Measurements from ENCODE around the gene RERE.
"Not testable (repeated sequence)": the region's sequence is repeated elsewhere in the genome, so short reads cannot be mapped to it uniquely, and the experiment has no call there.

The RERE gene

DNA sequence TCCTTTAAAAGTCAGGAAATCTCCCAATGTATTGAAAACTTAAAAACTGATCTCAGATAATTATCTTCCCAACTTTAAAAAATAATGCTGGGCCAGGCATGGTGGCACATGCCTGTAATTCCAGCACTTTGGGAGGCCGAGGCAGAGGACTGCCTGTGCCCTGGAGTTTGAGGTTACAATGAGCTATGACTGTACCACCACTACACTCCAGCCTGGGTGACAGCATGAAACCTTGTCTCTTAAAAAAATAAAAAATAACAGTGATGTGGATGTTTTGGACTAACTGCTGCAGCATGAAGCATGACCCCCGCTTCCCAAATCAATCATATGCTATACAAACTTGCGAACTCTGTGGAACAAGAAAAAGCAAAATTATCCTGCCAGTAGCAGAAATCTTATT is 186.3 kb downstream of the RERE start:
- DNase-seq: no peak

DNA sequence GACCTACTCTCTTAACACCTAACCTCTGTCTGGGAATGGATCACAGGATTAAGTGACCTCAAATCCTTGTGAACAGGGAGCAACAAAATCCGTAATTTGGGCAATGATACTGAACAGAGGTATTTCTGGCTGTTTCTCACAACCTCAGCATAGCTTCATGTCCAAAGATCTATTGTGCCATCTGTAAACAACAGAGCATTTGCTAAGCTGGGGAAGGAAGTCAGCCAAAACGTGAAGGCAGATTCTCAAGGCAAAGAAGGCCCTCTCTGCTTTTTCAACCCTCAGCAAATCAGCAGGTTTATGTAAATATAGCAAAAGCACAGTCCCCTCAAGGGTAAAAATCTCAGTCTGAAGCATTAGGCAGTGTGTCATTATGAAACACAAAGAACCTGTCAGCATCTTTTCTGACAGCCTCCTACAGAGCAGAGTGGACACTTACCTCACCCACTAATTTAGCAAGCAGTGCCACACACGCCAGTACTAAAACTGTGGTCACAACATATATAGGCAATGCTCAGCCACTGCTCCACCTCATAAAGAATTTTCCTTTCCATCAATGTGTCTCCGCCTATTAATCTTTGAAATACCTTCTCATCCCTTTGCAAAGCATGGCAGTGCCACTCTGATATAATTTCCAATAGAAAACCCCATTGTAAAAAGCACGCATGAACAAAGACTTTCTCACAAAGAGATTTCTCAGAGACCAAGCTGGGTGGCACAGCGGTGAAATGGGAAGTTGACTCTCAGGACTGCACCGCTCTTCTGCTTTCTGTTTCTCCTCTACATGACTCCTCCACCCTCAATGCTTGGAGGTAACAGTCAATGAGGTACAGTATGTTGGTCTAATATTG is 188.0 kb downstream of the RERE start:
- DNase-seq: no peak

DNA sequence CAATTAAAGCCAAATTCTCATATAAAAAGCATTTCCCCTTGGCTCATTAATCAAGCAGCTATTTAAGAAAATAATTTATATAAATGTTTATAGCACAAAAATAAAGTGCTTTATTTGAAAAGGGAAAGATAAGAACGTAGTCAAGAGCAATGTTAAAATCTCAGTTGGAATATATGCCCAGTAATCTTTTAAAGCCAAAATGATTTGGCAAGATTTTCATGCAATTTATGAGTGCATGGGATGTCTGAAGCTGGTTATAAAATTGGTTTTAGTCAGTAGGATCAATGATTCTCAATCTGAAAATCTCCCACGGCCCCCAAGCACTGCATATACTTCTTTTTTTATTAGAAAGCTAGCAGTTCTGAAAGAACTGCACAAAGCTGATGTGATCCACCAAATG is 188.8 kb downstream of the RERE start:
- no peak for DNase-seq

DNA sequence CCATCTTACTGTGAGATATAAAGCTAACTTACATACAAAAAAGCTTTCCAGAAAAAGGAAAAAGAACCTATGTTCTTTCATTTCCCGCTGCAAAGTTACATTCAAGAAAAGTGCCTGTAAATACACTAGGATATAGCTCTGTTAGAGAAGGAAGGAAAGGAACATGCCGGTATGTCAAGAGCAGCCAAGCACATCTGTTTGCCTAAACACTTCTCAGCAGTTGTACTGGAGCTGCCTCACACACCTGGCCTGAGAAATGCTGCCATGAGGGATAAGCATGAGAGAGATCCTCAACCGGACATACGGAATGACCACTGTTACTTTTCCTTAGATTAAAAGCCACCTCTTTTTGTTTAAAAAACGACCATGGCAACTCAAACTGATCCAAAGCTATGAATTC is 189.7 kb downstream of the RERE start:
- DNase-seq: no peak

DNA sequence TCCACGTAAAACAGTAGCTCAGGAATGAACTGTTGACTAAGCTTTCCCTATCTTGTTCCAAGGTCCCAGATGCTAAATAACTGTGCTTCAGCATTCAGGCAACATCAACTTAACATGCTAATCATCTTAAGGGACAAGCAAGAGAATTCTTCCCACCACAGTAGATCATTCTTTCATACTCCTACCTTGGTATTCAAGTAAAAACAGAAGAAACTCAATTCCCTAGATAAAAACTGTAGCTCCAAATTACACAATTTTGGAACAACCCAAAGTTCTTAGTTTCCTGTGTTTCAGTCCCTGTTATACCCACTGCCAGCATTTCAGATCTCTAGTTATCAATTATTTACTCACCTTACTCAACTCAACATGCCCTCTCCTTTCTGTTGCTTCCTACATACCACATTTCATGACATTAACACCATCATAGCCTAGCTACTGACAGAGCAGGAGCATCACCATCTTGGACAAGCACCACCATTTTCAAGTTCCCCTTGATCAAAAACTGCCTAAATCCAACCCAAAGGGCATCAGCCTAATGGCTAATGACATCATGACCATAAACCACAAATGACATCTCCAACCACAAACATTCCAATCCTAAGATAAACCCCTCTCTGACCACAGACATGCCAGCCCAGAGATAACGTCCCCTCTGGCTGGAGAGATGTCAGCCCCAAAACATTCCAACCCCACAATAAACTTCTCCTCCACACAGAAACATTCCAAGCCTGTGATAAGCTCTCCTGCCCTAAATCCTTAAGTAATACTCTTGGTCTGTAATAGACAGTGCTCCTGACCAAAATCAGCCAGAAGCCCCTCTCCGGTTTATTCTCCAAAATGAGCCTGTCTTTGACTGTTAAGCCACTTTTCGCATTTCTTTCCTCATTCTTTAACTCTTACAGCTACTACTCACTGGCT is 191.2 kb downstream of the RERE start:
- DNase-seq: no peak

DNA sequence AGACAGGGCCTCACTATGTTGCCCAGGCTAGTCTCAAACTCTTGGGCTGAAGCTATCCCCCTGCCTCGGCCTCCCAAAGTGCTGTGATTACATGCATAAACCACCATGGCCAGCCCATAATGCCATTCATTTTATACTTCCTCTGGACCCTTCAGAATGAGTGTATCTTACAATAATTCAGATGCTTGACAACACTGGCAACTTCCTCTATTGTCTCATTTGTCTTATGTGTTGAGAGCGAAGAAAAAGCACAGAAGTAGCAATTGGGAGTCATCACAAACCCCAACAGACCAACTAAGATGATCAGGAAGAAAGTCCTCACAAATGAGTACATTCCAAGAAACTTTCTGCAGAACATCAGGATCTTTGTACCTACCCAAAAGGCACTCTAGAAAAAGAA is 191.9 kb downstream of the RERE start:
- DNase-seq: no peak

DNA sequence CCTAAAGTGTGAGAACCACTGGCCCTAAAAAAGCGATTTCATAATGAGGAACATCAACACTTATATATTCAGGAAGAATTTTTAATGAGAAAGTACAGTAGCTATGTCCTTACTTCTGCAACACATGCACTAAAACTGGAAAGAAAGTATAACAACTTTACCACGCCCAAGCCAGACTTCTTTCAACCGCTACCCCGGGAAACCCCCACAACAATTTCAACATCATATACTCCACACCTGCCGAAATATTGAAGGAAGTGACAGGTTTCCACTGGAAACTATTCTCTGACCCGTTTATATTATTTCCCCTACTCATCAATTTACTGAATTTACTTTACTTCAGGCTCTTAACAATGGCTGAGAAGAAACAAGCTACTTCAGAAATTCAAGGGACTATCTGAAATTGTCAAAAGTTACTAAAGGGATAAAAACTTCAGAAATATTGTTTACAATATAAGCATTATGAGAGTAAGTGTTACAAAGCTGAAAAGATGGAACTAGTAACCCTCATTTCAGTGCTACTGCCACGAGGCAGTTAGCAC is 193.7 kb downstream of the RERE start:
- DNase-seq: not testable (repeated sequence)

DNA sequence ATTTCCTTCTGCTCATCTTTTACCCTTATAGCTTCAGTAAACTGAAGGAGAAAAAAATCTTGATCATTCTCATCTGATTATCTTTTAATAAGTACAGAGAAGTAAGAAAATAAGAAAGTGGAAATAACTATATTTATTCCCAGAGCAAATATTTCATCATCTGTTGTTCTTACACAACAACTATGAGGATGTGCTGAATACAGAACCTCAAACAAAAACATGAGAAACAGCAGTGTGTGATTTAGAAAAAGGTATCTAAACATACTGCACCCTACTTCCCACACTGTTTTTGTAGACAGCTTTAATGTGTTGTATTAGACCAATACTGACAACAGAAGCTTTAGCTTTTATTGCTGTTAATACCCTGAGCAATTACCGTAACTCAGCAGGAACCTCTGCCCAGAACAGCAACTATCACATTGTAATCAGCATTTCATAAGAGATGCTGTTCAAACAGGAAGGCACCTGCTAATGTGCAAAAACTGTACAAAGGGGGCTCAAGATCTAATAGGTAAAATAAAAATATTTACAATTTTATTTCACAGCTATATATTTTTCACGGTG is 195.6 kb downstream of the RERE start:
- not testable (repeated sequence) for DNase-seq

DNA sequence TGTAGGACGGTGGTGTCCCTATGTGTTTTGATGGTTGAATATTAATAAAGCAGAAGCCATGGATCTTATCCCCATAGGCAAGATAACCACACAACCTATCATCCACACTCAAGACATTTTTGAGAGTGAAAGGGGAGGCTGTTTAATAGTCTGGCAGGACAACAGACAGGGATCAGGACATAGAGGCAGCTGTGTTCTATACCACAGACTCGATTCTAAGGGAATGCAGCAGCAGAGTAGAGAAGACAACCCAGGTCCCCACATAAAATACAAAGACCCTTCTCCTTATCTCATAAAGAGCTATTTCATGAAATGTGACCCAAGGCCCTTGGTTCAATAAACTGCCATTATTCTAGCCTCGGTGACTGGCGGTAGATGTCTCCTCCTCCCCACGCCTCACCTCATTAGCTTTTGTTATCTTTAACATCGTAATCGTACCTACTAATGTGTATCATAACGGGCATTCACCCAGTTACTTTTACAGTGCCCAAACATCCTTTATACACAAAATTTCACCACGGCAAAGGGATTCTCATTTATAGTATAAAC is 196.3 kb downstream of the RERE start:
- DNase-seq: not testable (repeated sequence)

DNA sequence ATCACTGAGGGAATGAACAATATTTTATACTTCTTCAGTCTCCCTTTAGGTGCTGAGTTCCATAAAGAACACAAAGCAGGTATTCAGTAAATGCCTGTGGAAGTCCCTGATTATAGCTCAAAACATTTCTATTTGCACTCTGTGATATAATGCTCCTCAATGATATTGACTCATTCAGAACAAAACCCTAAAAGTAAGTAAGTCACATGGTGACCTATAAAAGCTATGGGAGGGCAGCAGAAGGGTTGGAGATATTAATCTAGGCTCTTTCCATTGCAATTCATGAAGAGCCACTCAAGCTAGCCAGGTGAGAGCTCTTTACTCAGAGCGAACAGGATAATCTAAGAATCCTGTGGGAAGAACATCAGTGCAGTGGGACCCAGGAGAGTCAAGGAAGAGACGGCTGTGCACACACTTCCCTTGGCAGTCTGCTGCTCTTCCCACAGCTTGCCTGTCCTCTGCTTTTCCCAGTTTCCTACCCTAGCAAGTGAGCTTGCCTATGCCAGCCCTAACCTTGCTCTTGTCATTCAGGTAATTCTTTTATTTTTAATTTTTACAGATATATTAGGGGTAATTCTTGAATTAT is 197.4 kb downstream of the RERE start:
- DNase-seq: not testable (repeated sequence)

DNA sequence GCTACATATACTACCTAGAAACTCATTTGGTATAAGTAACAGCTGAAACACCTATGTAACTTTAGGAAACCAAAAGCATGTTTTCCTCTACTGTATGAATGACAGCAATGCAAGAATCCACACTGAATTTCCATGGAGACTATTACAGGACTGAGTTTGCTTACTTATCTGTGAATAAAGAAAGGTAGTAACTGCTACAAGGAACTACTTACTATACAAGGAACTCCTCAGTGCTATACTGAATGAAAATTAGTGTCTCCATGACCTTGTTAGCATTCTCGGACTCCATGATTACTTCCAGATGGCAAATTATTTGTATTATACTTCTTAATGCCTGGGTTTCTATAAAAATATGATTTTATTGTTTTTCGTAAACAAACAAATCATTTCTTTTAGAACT is 198.0 kb downstream of the RERE start:
- not testable (repeated sequence) for DNase-seq

DNA sequence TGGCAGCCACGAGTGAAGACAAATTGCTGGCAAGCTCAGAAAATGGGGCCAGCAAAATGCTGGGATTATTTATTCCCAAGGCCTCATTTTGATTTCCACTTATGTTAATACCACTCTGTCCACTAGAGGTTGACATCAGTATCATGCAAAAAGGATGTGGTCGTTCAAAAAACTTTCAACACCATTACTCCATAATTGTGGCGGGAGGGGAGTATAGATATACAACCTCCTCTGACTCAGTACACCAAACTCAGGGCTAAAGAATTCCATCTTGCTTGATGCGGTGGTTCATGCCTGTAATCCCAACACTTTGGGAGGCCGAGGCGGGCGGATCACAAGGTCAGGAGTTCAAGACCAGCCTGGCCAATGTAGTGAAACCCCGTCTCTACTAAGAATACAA is 200.6 kb downstream of the RERE start:
- not testable (repeated sequence) for DNase-seq

DNA sequence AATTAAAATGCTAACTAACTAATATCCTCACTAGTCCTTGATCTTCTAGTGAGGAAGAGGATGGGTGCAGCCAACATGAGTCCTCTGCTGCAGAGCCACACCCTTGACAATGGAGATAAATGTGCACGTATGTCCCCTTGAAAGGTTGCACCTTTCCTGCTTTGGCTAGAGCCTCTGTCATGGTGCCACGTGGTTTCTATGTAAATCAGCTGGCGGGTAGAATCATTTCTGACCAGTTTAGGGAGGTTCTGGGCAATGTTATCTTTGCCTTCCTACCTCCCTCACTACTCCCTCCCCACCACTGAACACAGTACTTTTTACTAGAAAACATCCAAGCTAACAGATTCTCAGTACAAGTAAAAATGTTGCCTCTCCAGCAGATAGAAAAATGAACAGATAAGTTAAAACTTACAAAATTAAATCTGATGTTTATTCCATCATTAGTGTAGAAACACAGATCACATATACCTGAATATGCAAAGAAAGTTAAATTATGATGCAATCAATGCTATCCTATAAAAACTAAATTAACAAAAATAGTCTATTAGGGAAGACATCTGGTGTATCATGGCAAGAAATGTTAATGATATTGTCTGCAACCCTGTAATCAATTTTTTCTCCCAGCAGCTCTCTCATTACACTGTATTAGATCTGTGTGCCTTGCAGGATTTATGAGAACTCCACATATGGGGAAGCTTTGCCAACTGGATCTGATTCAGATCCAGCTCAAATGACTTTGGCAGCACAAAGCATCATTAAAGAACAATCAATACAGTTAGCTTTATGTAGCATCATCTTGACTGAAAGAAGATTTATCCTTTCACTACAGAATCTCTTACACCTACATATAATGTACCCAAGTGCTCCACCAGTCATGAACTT is 205.6 kb downstream of the RERE start:
- not testable (repeated sequence) for DNase-seq

DNA sequence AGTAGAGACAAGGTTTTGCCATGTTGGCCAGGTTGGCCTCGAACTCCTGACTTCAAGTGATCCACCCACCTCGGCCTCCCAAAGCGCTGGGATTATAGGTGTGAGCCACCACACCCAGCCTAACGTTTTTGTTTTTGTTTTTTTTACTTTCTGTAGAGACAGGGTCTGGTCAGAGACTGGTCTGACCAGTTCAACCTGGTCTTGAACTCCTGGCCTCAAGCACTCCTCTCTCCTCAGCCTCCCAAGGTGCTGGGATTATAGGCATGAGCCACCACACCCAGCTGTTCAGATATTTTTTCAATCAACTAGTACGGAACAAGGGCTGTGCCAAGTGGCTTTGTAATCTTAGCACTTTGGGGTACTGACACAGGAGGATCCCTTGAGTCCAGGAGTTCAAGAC is 209.5 kb downstream of the RERE start:
- DNase-seq: no peak

DNA sequence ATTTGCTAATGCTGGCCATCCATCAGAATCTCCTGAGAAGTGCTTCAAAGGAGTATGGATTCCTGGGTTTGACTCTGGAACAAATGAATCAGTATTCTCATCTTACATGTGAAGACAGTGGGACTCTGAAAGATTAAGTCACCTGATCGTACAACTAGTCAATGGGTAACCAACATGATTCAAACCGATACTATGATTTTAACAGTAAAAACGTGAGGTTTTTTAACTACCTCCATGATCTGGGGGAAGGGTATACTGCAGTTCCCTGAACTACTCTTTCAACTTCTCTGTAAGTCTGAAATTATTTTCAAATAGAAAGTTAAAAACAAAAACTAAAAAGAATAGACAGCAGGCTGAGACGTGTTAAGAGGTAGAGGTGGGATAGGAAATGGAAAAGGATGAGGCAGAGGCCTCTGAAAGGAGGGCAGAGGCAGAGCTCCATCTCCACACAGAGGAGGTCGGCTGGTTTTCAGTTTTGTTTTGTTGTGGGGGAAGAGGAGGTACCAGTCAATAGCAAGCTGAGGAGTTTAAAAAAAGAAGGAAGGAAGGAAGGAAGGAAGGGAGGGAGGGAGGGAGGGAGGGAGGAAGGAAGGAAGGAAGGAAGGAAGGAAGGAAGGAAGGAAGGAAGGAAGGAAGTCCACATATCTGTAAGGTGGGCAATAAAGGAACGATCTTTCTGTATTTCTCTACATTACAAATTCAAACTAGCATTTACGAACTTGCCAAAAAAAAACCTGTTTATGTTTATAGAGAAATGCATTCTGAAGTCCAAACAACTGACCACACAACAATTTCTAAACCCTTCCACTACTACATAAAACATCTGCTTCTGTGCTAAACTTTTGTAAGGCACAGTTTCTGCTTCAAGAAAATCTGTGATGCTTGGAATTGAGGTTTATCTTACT is 213.1 kb downstream of the RERE start:
- no peak for DNase-seq

DNA sequence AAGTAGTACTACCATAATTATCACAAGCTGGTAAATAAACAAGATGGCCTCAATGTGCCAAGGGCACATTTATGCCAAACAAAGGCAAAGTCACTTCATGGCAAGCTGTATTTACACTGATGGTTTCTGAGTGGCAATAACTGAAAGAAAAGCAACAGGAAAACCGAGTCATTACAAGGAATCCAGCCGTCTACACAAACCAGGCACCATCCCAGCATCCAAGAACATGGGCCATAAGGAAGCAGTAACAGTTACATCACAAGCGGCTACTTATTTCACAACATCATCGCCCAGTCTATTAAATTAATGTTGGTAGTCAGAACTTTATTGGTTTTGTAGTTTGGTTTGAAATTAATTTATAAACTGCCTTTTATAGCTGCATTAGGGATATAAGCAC is 214.2 kb downstream of the RERE start:
- DNase-seq: no peak

DNA sequence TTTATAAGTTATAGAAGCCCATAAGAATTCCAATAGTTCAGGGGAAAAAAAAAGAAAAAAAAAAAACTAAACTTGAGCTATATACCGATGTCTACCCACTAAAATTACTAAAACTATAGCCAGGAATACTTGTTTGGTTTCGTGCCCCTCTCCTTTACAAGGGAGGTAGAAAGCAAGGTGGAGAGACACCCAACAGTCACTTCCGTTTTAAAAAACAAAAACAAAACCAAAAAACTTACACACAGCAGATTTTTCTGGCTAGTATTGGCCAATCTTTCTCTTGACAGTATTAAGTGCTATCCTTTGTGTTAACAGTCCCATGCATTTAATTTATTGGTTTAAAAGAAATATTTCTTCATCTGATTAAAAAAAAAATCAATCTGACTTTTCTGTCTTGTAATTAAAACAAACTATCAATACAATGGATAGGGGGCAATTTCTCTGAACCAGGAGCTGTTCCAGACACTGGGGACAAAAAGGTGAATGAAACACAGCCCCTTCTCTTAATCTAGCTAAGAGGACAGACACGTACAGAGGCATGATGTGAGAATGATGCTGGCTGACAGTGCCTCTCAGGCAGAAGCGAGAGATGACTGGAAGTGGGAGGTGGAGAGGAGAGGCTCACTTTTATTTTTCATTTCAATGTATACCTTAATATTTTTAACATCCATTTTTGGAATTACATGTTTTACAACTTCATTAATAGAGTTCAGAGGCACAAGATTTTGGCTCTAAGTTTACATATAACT is 214.8 kb downstream of the RERE start:
- no peak for DNase-seq

DNA sequence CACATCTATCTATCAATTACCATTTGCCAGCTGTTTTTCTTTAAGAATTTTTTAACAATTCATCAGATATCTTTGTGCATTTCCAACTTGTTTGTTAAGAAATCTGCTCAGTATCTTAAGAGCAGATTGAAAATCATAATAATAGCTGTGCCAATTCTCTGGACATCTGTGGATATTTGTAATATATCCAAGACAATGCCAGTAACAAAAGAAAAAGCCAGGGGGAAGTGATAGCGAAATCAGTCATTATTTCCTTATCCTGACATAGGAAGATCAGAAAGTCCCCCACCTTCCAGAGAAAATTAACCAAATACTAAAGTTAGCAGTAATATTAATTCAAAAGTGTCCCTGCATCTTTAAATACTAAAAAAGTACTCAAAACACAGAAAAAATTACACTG is 217.1 kb downstream of the RERE start:
- no peak for DNase-seq

DNA sequence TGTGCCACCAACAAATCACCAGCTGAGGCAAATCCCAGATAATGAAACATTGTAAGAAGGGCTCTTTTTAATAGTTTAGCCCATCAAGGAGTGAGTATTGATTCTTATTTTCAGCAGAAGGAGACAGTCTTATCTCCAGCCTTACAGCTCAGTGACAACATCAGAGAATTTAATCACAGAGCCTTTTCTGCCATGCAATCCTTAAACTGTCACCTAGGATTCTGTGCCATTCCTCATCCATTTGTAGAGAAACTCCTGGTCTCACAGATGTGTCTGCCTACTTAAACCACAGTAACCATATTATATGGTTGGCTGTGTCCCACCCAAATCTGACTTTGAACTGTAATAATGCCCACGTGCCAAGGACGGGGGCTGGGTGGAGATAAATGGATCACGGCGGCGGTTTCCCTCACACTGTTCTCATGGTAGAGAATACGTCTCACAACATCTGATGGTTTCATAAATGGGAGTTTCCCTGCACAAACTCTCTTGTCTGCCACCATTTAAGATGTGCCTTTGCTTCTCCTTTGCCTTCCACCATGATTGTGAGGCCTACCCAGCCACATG is 217.7 kb downstream of the RERE start:
- DNase-seq: no peak

Data from activated effector memory CD4-positive, alpha-beta T cell treated with anti-CD3 and anti-CD28 coated beads, Interleukin-2, amount 50 U/mL, for 16 hours (primary cell).